ELF-1 (cell line): ENCODE measurements around the gene TMEM123.
A peak's percentile ranks its signal among the peaks of the same experiment; 100 is the strongest.

Experiments
- DNase-seq: peaks from one replicate; pipeline ENCODE4 v3.0.0-alpha.2; 2016; ENCODE audit warnings: low read depth, low spot score

TMEM123 gene

GRCh38 chr11:102472127-102472526 lies 19.6 kb upstream of the TMEM123 start:
- no peak for DNase-seq

- DNase-seq: no peak
Observed at GRCh38 chr11:102471474-102471873, 18.9 kb upstream of the TMEM123 start.

GRCh38 chr11:102470251-102470650 lies 17.7 kb upstream of the TMEM123 start:
- no peak for DNase-seq

GRCh38 chr11:102469196-102469821 lies 16.7 kb upstream of the TMEM123 start:
- peak; percentile 62 for DNase-seq

- DNase-seq: no peak
Observed at GRCh38 chr11:102468616-102469195, 16.1 kb upstream of the TMEM123 start.

GRCh38 chr11:102467853-102468580 lies 15.5 kb upstream of the TMEM123 start:
- DNase-seq: no peak

- no peak for DNase-seq
Observed at GRCh38 chr11:102467080-102467708, 14.6 kb upstream of the TMEM123 start.

GRCh38 chr11:102465696-102466095 lies 13.1 kb upstream of the TMEM123 start:
- no peak for DNase-seq

GRCh38 chr11:102464859-102465500 lies 12.4 kb upstream of the TMEM123 start:
- DNase-seq: no peak

- no peak for DNase-seq
Observed at GRCh38 chr11:102464037-102464436, 11.5 kb upstream of the TMEM123 start.

- no peak for DNase-seq
Observed at GRCh38 chr11:102462610-102463009, 10.0 kb upstream of the TMEM123 start.

GRCh38 chr11:102459393-102459792 lies 6.8 kb upstream of the TMEM123 start:
- DNase-seq: no peak

GRCh38 chr11:102458548-102458947 lies 6.0 kb upstream of the TMEM123 start:
- no peak for DNase-seq

- DNase-seq: no peak
Observed at GRCh38 chr11:102457865-102458264, 5.3 kb upstream of the TMEM123 start.

- no peak for DNase-seq
Observed at GRCh38 chr11:102457056-102457677, 4.6 kb upstream of the TMEM123 start.

GRCh38 chr11:102456381-102456780 lies 3.8 kb upstream of the TMEM123 start:
- no peak for DNase-seq

- no peak for DNase-seq
Observed at GRCh38 chr11:102453921-102454320, 1.4 kb upstream of the TMEM123 start.

- no peak for DNase-seq
Observed at GRCh38 chr11:102453302-102453695, 734 bp upstream of the TMEM123 start.

- DNase-seq: peak; percentile 74
Observed at GRCh38 chr11:102451681-102452460, 694 bp downstream of the TMEM123 start.

GRCh38 chr11:102451041-102451680 lies 1.4 kb downstream of the TMEM123 start:
- no peak for DNase-seq
